GM12878 (cell line): ENCODE results near the gene CDKN1C. TPM values are rescaled to one million over a fixed set of nuclear protein-coding genes. Genes with fewer than 3 reads are reported as not detected.

Source experiments
- ATAC-seq: fragments of 200-7000 bp; cut with Tn5 transposase; 3 replicates; pipeline ENCODE4 v1.9.1; 2020; ENCODE audit warnings: mild to moderate bottlenecking, moderate library complexity
- BruUV-seq: library from RNA; stranded (reverse); fragments of 400-500 nt; replicated peaks from 2 replicates; lab custom pipeline; 2021; lab: Mats Ljungman, UMichigan
- CTCF ChIA-PET: fragments of 300-600 bp; sonication (Branson Sonifier 250); formaldehyde crosslinking; extraction: SDS; loops from one replicate; lab custom pipeline; 2021; ENCODE audit warnings: inconsistent platforms; lab: Yijun Ruan, JAX
- POLR2A ChIA-PET: fragments of 350-600 bp; formaldehyde crosslinking; extraction: SDS; loops from one replicate; lab custom pipeline; 2021; ENCODE audit warnings: inconsistent platforms; lab: Charles Lee
- RAD21 ChIA-PET: fragments of 300-600 bp; sonication (Branson Sonifier 250); formaldehyde crosslinking; loops from one replicate; lab custom pipeline; 2023; ENCODE audit warnings: antibody characterized with exemption; ENCODE audit not compliant: unreplicated experiment; lab: Charles Lee
- SMC1A ChIA-PET: fragments of 300-600 bp; sonication (Branson Sonifier 250); formaldehyde crosslinking; loops from one replicate; lab custom pipeline; 2023; ENCODE audit not compliant: unreplicated experiment, uncharacterized antibody; lab: Charles Lee
- DNase-seq: peaks from one replicate; pipeline ENCODE4 v3.0.0-alpha.2; 2011; ENCODE audit warnings: low read depth, low spot score
- FAIRE-seq: peaks from 3 replicates; lab custom pipeline; 2011; peaks lifted over from hg19 to GRCh38; lab: Jason Lieb, UNC
- H2AFZ ChIP-seq: 2 replicates; pipeline ENCODE4 v1.6.0; 2011; ENCODE audit warnings: low read depth, low read length, control low read depth; ENCODE audit not compliant: control insufficient read depth
- H3K27ac ChIP-seq: 2 replicates; pipeline ENCODE4 v1.5.1; 2011; ENCODE audit warnings: control low read depth; ENCODE audit not compliant: control insufficient read depth, insufficient read depth
- H3K27me3 ChIP-seq, 2 experiments: replicated peaks in 1 of 2; 2 replicates each; pipeline versions ENCODE4 v1.6.0 to v1.6.1; 2011; ENCODE audit warnings: low read length in 1 of 2; ENCODE audit not compliant: control insufficient read depth in 2 of 2, insufficient read depth in 2 of 2
- H3K36me3 ChIP-seq, 2 experiments: 2 replicates each; pipeline ENCODE4 v1.5.1; 2011; ENCODE audit warnings: low read length in 1 of 2; ENCODE audit not compliant: control insufficient read depth in 2 of 2, insufficient read depth in 2 of 2
- H3K4me1 ChIP-seq: 2 replicates; pipeline ENCODE4 v1.6.1; 2011; ENCODE audit warnings: mild to moderate bottlenecking, low read length, moderate library complexity, mixed read lengths; ENCODE audit not compliant: control insufficient read depth, insufficient read depth
- H3K4me2 ChIP-seq: 2 replicates; pipeline ENCODE4 v1.6.0; 2011; ENCODE audit warnings: control low read depth; ENCODE audit not compliant: control insufficient read depth, insufficient read depth
- H3K4me3 ChIP-seq: fragments of 200-600 bp; sonication (generic); 2 replicates; pipeline ENCODE4 v1.5.1; 2016
- H3K79me2 ChIP-seq: 2 replicates; pipeline ENCODE4 v1.6.0; 2011; ENCODE audit warnings: low read length; ENCODE audit not compliant: control insufficient read depth, insufficient read depth
- H3K9ac ChIP-seq: 2 replicates; pipeline ENCODE4 v1.8.0; 2011; ENCODE audit warnings: low read length, control low read depth, mixed read lengths; ENCODE audit not compliant: control insufficient read depth, insufficient read depth
- H3K9me3 ChIP-seq: replicated peaks from 3 replicates; pipeline ENCODE4 v1.5.1; 2011; ENCODE audit warnings: mild to moderate bottlenecking, low read length; ENCODE audit not compliant: control insufficient read depth, insufficient read depth
- H4K20me1 ChIP-seq: 2 replicates; pipeline ENCODE4 v1.6.0; 2011; ENCODE audit not compliant: control insufficient read depth, insufficient read depth
- CTCF ChIP-seq, 3 experiments: IDR thresholded peaks in 2 of 3; conservative IDR thresholded peaks in 1 of 3; 2 replicates each; pipeline ENCODE4 v1.5.1; 2011; ENCODE audit warnings: low read depth in 3 of 3, low read length in 3 of 3, mild to moderate bottlenecking in 3 of 3, control low read depth in 2 of 3, moderate library complexity in 2 of 3, inconsistent platforms in 1 of 3, mixed read lengths in 1 of 3; ENCODE audit not compliant: control insufficient read depth in 2 of 3, insufficient read depth in 1 of 3; ENCODE audit errors: extremely low read depth in 1 of 3
- LARP7 ChIP-seq: fragments of 450-650 bp; IDR thresholded peaks from 2 replicates; pipeline ENCODE4 v1.6.1; 2017; ENCODE audit warnings: mild to moderate bottlenecking
- MTA3 ChIP-seq: IDR thresholded peaks from 2 replicates; pipeline ENCODE4 v1.6.1; 2012; ENCODE audit warnings: low read length, inconsistent platforms, borderline replicate concordance
- RELA ChIP-seq: fragments of 450-650 bp; IDR thresholded peaks from 2 replicates; pipeline ENCODE4 v1.8.0; 2014; ENCODE audit warnings: borderline replicate concordance; ENCODE audit not compliant: partially characterized antibody
- SMARCA5 ChIP-seq: fragments of 450-650 bp; IDR thresholded peaks from 2 replicates; pipeline ENCODE4 v1.6.1; 2017; ENCODE audit warnings: mild to moderate bottlenecking
- ZZZ3 ChIP-seq: IDR thresholded peaks from 2 replicates; pipeline ENCODE4 v1.6.1; 2011; ENCODE audit warnings: low read depth; ENCODE audit not compliant: control insufficient read depth, insufficient read length
- WGBS: methylation state at CpG from one replicate; pipeline ENCODE4 v1.1.6; 2016; ENCODE audit warnings: low lambda C conversion rate; ENCODE audit not compliant: insufficient replicate concordance, insufficient coverage; ENCODE audit errors: missing lambda C conversion rate; 5-methylcytosine and 5-hydroxymethylcytosine counted together
- in situ Hi-C: fragments of 300-500 bp; cut with MboI; formaldehyde crosslinking; loops from 9 replicates; pipeline ENCODE4 v1.14.3; 2018; ENCODE audit warnings: mixed read lengths
- intact Hi-C: fragments of 100-400 bp; cut with micrococcal nuclease; formaldehyde crosslinking; loops from one replicate; pipeline ENCODE4 v1.14.2; 2022; ENCODE audit not compliant: unreplicated experiment
- polyA plus RNA-seq, 11 experiments: library from polyadenylated mRNA; depleted of rRNA in 4 of 11; unstranded in 6 of 11; stranded (reverse) in 5 of 11; fragments of >200 nt; fragmentation: Nextera tagmentation in 4 of 11; fragmentation: Illumina TruSeq in 1 of 11; extraction: Ambion mirVana in 4 of 11; extraction: Trizol in 1 of 11; gene quantifications; 1 replicate in 1 of 11; 2 replicates in 10 of 11; pipeline versions ENCODE4 v1.2.1 to v1.2.3, GENCODE V29; 2011 to 2016; ENCODE audit warnings: inconsistent platforms in 2 of 11, missing spikeins in 2 of 11, low read depth in 1 of 11
- total RNA-seq, 4 experiments: library from RNA; depleted of rRNA in 3 of 4; stranded (reverse); fragments of >200 nt in 3 of 4; fragmentation: Illumina TruSeq in 1 of 4; extraction: Trizol in 1 of 4; gene quantifications; 2 replicates each; pipeline versions ENCODE4 v1.2.1 to v1.2.3, GENCODE V29; 2013 to 2021

Gene CDKN1C
- total and polyA plus RNA-seq, 10 of the 15 experiments (the other 5 are each of a cell fraction or from before 2014, with no cell fraction given), result 0.05 to 0.21 (median 0.14) TPM; not detected in 7

GRCh38 chr11:2892967-2893528 is 7.5 kb upstream of the CDKN1C start:
- H3K36me3 ChIP-seq, result no peaks in the 10 kb centered on the region
- H3K27me3 ChIP-seq, result no peaks in the 10 kb centered on the region
- no peak overlapping the region for H3K27ac ChIP-seq
- POLR2A ChIA-PET, result interaction anchor here (0.8 to 1.3 kb wide), 2 partner anchors 9 to 37 kb away, joined by 4 to 6 read pairs; a partner anchor contains a TSS
- ATAC-seq (peak; percentile 60), DNase-seq (no peak)
- in situ Hi-C loops (no loop called here), intact Hi-C loops (loop anchor here (1.0 to 2.0 kb wide), 2 partner anchors 38 to 361 kb away; no protein-coding TSS in a partner anchor)
- H3K9me3 ChIP-seq, result no peaks in the 10 kb centered on the region
- no peaks in the 10 kb centered on the region for H4K20me1 ChIP-seq
- peak overlapping the region; percentile 52 for H3K9ac ChIP-seq
- CTCF ChIA-PET, result interaction anchor here (0.7 to 10.2 kb wide), 15 partner anchors 10 to 588 kb away, joined by 3 to 233 read pairs (median 4); partner anchors contain the start of gene PHLDA2
- peak overlapping the region; percentile 75 for H2AFZ ChIP-seq
- RAD21 ChIA-PET, result interaction anchor here (1.2 to 8.3 kb wide), 4 partner anchors 9 to 359 kb away, joined by 8 to 151 read pairs (median 12); partner anchors contain the start of gene PHLDA2
- peaks cover 4% of the 10 kb centered on the region for H3K4me1 ChIP-seq
- SMC1A ChIA-PET, result interaction anchor here (0.9 to 6.9 kb wide), 7 partner anchors 10 to 360 kb away, joined by 3 to 108 read pairs (median 6); partner anchors contain the start of gene PHLDA2
- peak overlapping the region; percentile 90 for H3K4me2 ChIP-seq
- no peaks in the 10 kb centered on the region for H3K79me2 ChIP-seq
- TF ChIP-seq MTA3 (no peak), CTCF (IDR thresholded peaks at IDR 0.05 in 2 of 3, conservative IDR thresholded peaks at IDR 0.05 in 1 of 3; ENCODE audit: control insufficient read depth in 2 of 3, extremely low read depth in 1 of 3, insufficient read depth in 1 of 3, low read depth in 3 of 3, low read length in 3 of 3) (peak; percentile 25 to 42 (median 27); a peak in 3 of 6 replicates), LARP7 (0 out of 2 replicates have a peak, but pooled peaks have one; percentile 21), ZZZ3 (no peak), RELA (no peak), SMARCA5 (peak; percentile 91)
- TF ChIP-seq, all 136 proteins: peak for 3
- FAIRE-seq, result peak; percentile 57
- 42% methylated on average over 4 of the region's 4 CpGs for WGBS
- BruUV-seq, result no TSS peak
- peak overlapping the region; percentile 58; the same call in 1 of the 2 replicates for H3K4me3 ChIP-seq
